HepG2 (cell line): ENCODE measurements around the gene TSKU. TPM values are rescaled to one million over a fixed set of nuclear protein-coding genes. Genes with fewer than 3 reads are reported as not detected.

ENCODE experiments used
- ATAC-seq: fragments of 200-7000 bp; cut with Tn5 transposase; 3 replicates; pipeline ENCODE4 v1.9.1; 2020; ENCODE audit warnings: mild to moderate bottlenecking, moderate library complexity
- BruUV-seq: library from RNA; stranded (reverse); fragments of 400-500 nt; replicated peaks from 2 replicates; lab custom pipeline; 2021; lab: Mats Ljungman, UMichigan
- CTCF ChIA-PET: fragments of 300-600 bp; formaldehyde crosslinking; extraction: SDS; loops from one replicate; lab custom pipeline; 2021; ENCODE audit warnings: low total read pairs, inconsistent platforms, low intra/inter-chr PET ratio; lab: Yijun Ruan, JAX
- POLR2A ChIA-PET: fragments of 350-600 bp; sonication (Branson Sonifier 250); formaldehyde crosslinking; loops from one replicate; lab custom pipeline; 2020; ENCODE audit warnings: antibody characterized with exemption, inconsistent platforms; lab: Yijun Ruan, JAX
- DNase-seq: peaks from one replicate; pipeline ENCODE4 v3.0.0-alpha.2; 2015; ENCODE audit warnings: low spot score
- FAIRE-seq: peaks from 3 replicates; lab custom pipeline; 2011; peaks lifted over from hg19 to GRCh38; lab: Jason Lieb, UNC
- H2AFZ ChIP-seq: one replicate; pipeline ENCODE4 v1.6.1; 2011; ENCODE audit warnings: low read length, inconsistent platforms
- H3K27ac ChIP-seq: fragments of 300-600 bp; 3 replicates; pipeline ENCODE4 v1.8.0; 2011; ENCODE audit warnings: mixed run types, mild to moderate bottlenecking, mixed read lengths, low read length, inconsistent platforms; ENCODE audit not compliant: insufficient read depth; ENCODE audit errors: extremely low read length
- H3K27me3 ChIP-seq, 2 experiments: fragments of 200-600 bp in 1 of 2; 2 replicates in 1 of 2; 3 replicates in 1 of 2; pipeline versions ENCODE4 v1.6.0 to v1.8.0; 2011; ENCODE audit warnings: low read length in 2 of 2, mild to moderate bottlenecking in 2 of 2, moderate library complexity in 2 of 2, inconsistent platforms in 1 of 2; ENCODE audit not compliant: insufficient read depth in 2 of 2, control insufficient read depth in 1 of 2
- H3K36me3 ChIP-seq, 2 experiments: fragments of 200-600 bp in 1 of 2; replicated peaks in 1 of 2; 2 replicates in 1 of 2; 3 replicates in 1 of 2; pipeline versions ENCODE4 v1.5.1 to v1.8.0; 2011; ENCODE audit warnings: low read length in 2 of 2, inconsistent platforms in 1 of 2; ENCODE audit not compliant: insufficient read depth in 2 of 2, control insufficient read depth in 1 of 2
- H3K4me1 ChIP-seq: 2 replicates; pipeline ENCODE4 v1.5.1; 2012; ENCODE audit warnings: low read length, inconsistent platforms; ENCODE audit not compliant: insufficient read depth
- H3K4me2 ChIP-seq: 2 replicates; pipeline ENCODE4 v1.6.0; 2011; ENCODE audit warnings: low read depth, low read length, inconsistent platforms
- H3K4me3 ChIP-seq, 3 experiments: fragments of 200-600 bp in 1 of 3; sonication (generic), shearing (Covaris generic) in 1 of 3; replicated peaks in 1 of 3; 2 replicates each; pipeline ENCODE4 v1.5.1; 2011 to 2016; ENCODE audit warnings: low read length in 3 of 3, inconsistent platforms in 2 of 3, low read depth in 2 of 3, mild to moderate bottlenecking in 2 of 3, control low read depth in 1 of 3, mixed read lengths in 1 of 3; ENCODE audit not compliant: insufficient read depth in 1 of 3
- H3K79me2 ChIP-seq: one replicate; pipeline ENCODE4 v1.6.1; 2011; ENCODE audit warnings: low read length, inconsistent platforms; ENCODE audit not compliant: insufficient read depth
- H3K9ac ChIP-seq: 2 replicates; pipeline ENCODE4 v1.6.0; 2011; ENCODE audit warnings: mild to moderate bottlenecking, low read depth, low read length, inconsistent platforms; ENCODE audit not compliant: insufficient read depth
- H3K9me3 ChIP-seq: 2 replicates; pipeline ENCODE4 v1.5.1; 2012; ENCODE audit warnings: mild to moderate bottlenecking, low read length
- H4K20me1 ChIP-seq: 2 replicates; pipeline ENCODE4 v1.6.0; 2011; ENCODE audit warnings: inconsistent platforms, mild to moderate bottlenecking, low read length, moderate library complexity; ENCODE audit not compliant: insufficient read depth
- AGO2 ChIP-seq: fragments of 200-400 bp; formaldehyde crosslinking; optimal IDR thresholded peaks from 2 replicates; pipeline ENCODE3; 2017; ENCODE audit warnings: mild to moderate bottlenecking, low read depth, low read length, moderate library complexity
- BCL6 ChIP-seq: IDR thresholded peaks from 2 replicates; pipeline ENCODE4 v1.6.1; 2016; ENCODE audit warnings: missing genetic modification reagents, missing compliant biosample characterization
- FLYWCH1 ChIP-seq: sonication (generic); formaldehyde crosslinking; IDR thresholded peaks from 2 replicates; pipeline ENCODE4 v1.8.1; 2023; ENCODE audit warnings: mild to moderate bottlenecking, missing genetic modification reagents
- HOXA9 ChIP-seq: sonication (generic); formaldehyde crosslinking; IDR thresholded peaks from 2 replicates; pipeline ENCODE4 v1.8.1; 2022; ENCODE audit warnings: missing genetic modification reagents, mild to moderate bottlenecking, moderate library complexity, borderline replicate concordance
- JUND ChIP-seq: sonication (generic); formaldehyde crosslinking; IDR thresholded peaks from 2 replicates; pipeline ENCODE4 v1.8.0; 2022; ENCODE audit warnings: mild to moderate bottlenecking, missing genetic modification reagents
- NR2F1 ChIP-seq, 2 experiments: fragments of 450-650 bp in 1 of 2; formaldehyde crosslinking in 1 of 2; IDR thresholded peaks; 2 replicates each; pipeline versions ENCODE4 v1.5.0 to v1.6.1; 2016 to 2020; ENCODE audit warnings: mild to moderate bottlenecking in 1 of 2, missing compliant biosample characterization in 1 of 2, missing genetic modification reagents in 1 of 2, moderate library complexity in 1 of 2
- SIN3A ChIP-seq: IDR thresholded peaks from 2 replicates; pipeline ENCODE4 v1.6.1; 2011; ENCODE audit warnings: low read depth, mild to moderate bottlenecking, control low read depth, low read length, borderline replicate concordance
- TAF15 ChIP-seq: fragments of 200-400 bp; formaldehyde crosslinking; IDR thresholded peaks from one replicate; pipeline ENCODE4 v1.6.1; 2018; ENCODE audit warnings: mild to moderate bottlenecking, low read depth, low read length; ENCODE audit not compliant: poor library complexity, severe bottlenecking
- ZNF367 ChIP-seq: sonication (generic); formaldehyde crosslinking; IDR thresholded peaks from 2 replicates; pipeline ENCODE4 v1.4.0; 2020; ENCODE audit warnings: missing genetic modification reagents, borderline replicate concordance
- ZNF709 ChIP-seq: sonication (generic); formaldehyde crosslinking; IDR thresholded peaks from 2 replicates; pipeline ENCODE4 v1.5.0; 2020; ENCODE audit warnings: mild to moderate bottlenecking, missing genetic modification reagents
- WGBS: methylation state at CpG from one replicate; pipeline ENCODE4 v1.1.6; 2017; ENCODE audit warnings: low lambda C conversion rate; 5-methylcytosine and 5-hydroxymethylcytosine counted together
- in situ Hi-C: cut with HindIII; loops from 2 replicates; pipeline ENCODE4 v1.10.0; 2017; ENCODE audit warnings: low pct_unique_long_range_greater_than_20kb; ENCODE audit not compliant: extremely low pct_ligation_motif_present
- intact Hi-C: fragments of 100-400 bp; cut with micrococcal nuclease; formaldehyde crosslinking; loops from one replicate; pipeline ENCODE4 v1.10.0; 2022; ENCODE audit not compliant: unreplicated experiment
- polyA plus RNA-seq, 8 experiments: library from polyadenylated mRNA; depleted of rRNA in 3 of 8; stranded (reverse) in 7 of 8; unstranded in 1 of 8; fragments of >200 nt; fragmentation: Illumina TruSeq in 4 of 8; extraction: Trizol in 4 of 8; gene quantifications; 2 replicates each; pipeline versions ENCODE4 v1.2.1 to v1.2.3, GENCODE V29; 2011 to 2016; ENCODE audit warnings: low read depth in 4 of 8, missing spikeins in 1 of 8, mixed read lengths in 1 of 8; ENCODE audit not compliant: insufficient read depth in 1 of 8
- total RNA-seq, 5 experiments: library from RNA; depleted of rRNA; stranded (reverse); fragments of >200 nt; fragmentation: Illumina TruSeq; extraction: Trizol; gene quantifications; 2 replicates each; pipeline ENCODE4 v1.2.3, GENCODE V29; 2016; ENCODE audit warnings: low read depth in 1 of 5
- TF ChIP-seq, protein P1 (sequence below): sonication (generic); formaldehyde crosslinking; IDR thresholded peaks from 2 replicates; pipeline ENCODE4 v1.8.1; 2023; ENCODE audit warnings: mild to moderate bottlenecking, moderate library complexity, missing genetic modification reagents
- TF ChIP-seq, protein P2 (sequence below), 2 experiments: fragments of 450-650 bp in 1 of 2; sonication (generic) in 1 of 2; formaldehyde crosslinking in 1 of 2; IDR thresholded peaks; 2 replicates each; pipeline versions ENCODE4 v1.6.1 to v1.8.0; 2016 to 2022; ENCODE audit warnings: antibody characterized with exemption in 1 of 2, mild to moderate bottlenecking in 1 of 2, missing genetic modification reagents in 1 of 2

The TSKU gene
- total and polyA plus RNA-seq, 2 of the 13 experiments (the other 11 are each of a cell fraction or from before 2014, with no cell fraction given), result 20.3 to 21.4 TPM

DNA sequence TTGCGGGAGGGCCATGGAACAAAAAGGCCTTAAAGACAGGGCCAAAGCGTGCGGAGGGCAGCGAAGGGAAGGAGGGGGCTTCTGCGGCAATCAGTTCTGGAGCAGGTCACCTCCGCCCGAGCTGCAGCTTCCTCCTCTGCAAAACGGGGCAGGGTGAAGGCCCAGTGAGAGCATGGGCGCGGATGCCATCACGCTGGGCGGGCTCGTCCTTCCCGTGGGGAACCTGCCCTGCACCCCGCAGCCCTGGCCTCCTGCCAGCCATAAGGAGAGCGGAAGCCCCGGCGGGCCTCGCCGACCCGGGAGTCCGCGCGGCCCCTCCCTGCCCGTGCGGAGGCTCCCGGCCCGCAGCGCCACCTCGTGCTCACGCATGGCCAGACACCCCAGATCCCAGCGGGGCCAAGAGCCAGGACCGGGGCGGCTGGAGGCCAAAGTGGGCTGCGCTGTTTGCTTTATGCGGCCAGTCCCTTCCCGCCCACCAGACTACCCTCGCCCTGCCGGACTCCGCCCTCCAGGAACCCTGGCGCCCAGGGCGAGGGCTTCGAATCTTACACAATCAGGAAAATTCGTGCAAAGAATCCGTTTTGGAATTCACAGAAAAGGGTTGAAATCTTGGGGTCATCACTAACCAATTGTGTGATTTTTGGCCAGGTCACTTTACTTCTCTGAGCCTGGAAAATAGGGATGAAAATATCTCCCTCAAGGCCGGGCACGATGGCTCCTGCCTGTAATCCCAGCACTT is 16.1 kb downstream of the TSKU start:
- ATAC-seq (peak; percentile 88), FAIRE-seq (peak; percentile 70), DNase-seq (peak; percentile 81)
- H3K36me3 ChIP-seq, result peaks cover 0 to 27% of the 10 kb centered on the region in 2 experiments; a peak in 3 of 5 replicates
- peaks cover 13% of the 10 kb centered on the region for H3K79me2 ChIP-seq
- WGBS, result 31% methylated on average over 18 of the region's 47 CpGs
- CTCF ChIA-PET, result interaction anchor here (1.1 to 2.1 kb wide), 2 partner anchors 39 to 66 kb away, joined by 4 to 26 read pairs; no protein-coding TSS in a partner anchor
- POLR2A ChIA-PET, result interaction anchor here (0.6 to 2.0 kb wide), 3 partner anchors 18 to 65 kb away, joined by 3 to 5 read pairs (median 5); no protein-coding TSS in a partner anchor
- no peaks in the 10 kb centered on the region; a peak in 2 of 5 replicates for H3K27me3 ChIP-seq
- BruUV-seq, result no TSS peak
- H3K9me3 ChIP-seq, result no peaks in the 10 kb centered on the region
- in situ Hi-C loops, result loop anchor here (10.0 kb wide), 1 partner anchor 54 kb away; no protein-coding TSS in a partner anchor
- peaks cover 63% of the 10 kb centered on the region for H3K4me1 ChIP-seq
- H3K27ac ChIP-seq, result no peak overlapping the region
- H3K4me2 ChIP-seq, result peak overlapping the region; percentile 50
- H3K9ac ChIP-seq, result no peak overlapping the region
- intact Hi-C loops, result loop anchor here (1.0 to 2.0 kb wide), 2 partner anchors 14 to 65 kb away; no protein-coding TSS in a partner anchor
- 0 out of 2 replicates have a peak, but pooled peaks cover 17% of the 10 kb centered on the region for H4K20me1 ChIP-seq
- no peak overlapping the region for H2AFZ ChIP-seq
- no peak overlapping the region; a peak in 1 of 6 replicates for H3K4me3 ChIP-seq
- TF ChIP-seq HOXA9 (no peak), JUND (CRISPR knock-in tag) (no peak), BCL6 (CRISPR knock-in tag) (peak; percentile 72), AGO2 (peak; percentile 97), SIN3A (no peak), ZNF367 (CRISPR knock-in tag) (no peak), NR2F1 (CRISPR knock-in tag; IDR thresholded peaks at IDR 0.05) (no peak), FLYWCH1 (CRISPR knock-in tag) (no peak), ZNF709 (0 out of 2 replicates have a peak, but pooled peaks have one; percentile 20), TAF15 (no peak)
- TF ChIP-seq, protein P1, sequence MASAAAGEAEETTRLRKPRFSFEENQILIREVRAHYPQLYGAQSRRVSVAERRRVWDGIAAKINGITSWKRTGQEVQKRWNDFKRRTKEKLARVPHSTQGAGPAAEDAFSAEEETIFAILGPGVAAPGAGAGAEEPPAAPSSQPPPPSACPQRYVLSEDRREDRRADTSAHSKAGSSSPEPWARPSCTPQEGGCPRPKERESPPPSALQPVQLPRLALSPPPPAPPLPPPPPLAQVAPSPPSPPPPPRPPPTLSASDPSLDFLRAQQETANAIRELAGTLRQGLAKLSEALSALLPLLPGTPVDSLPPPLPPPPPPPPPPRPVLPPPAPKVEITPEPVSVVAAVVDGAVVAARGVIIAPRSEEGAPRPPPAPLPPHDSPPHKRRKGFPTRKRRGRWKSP (CRISPR knock-in tag), result 0 out of 2 replicates have a peak, but pooled peaks have one; percentile 70
- TF ChIP-seq, protein P2, sequence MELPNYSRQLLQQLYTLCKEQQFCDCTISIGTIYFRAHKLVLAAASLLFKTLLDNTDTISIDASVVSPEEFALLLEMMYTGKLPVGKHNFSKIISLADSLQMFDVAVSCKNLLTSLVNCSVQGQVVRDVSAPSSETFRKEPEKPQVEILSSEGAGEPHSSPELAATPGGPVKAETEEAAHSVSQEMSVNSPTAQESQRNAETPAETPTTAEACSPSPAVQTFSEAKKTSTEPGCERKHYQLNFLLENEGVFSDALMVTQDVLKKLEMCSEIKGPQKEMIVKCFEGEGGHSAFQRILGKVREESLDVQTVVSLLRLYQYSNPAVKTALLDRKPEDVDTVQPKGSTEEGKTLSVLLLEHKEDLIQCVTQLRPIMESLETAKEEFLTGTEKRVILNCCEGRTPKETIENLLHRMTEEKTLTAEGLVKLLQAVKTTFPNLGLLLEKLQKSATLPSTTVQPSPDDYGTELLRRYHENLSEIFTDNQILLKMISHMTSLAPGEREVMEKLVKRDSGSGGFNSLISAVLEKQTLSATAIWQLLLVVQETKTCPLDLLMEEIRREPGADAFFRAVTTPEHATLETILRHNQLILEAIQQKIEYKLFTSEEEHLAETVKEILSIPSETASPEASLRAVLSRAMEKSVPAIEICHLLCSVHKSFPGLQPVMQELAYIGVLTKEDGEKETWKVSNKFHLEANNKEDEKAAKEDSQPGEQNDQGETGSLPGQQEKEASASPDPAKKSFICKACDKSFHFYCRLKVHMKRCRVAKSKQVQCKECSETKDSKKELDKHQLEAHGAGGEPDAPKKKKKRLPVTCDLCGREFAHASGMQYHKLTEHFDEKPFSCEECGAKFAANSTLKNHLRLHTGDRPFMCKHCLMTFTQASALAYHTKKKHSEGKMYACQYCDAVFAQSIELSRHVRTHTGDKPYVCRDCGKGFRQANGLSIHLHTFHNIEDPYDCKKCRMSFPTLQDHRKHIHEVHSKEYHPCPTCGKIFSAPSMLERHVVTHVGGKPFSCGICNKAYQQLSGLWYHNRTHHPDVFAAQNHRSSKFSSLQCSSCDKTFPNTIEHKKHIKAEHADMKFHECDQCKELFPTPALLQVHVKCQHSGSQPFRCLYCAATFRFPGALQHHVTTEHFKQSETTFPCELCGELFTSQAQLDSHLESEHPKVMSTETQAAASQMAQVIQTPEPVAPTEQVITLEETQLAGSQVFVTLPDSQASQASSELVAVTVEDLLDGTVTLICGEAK (IDR thresholded peaks at IDR 0.05), result no peak
- TF ChIP-seq, protein P2 (CRISPR knock-in tag; IDR thresholded peaks at IDR 0.05), result peak; percentile 61
